ENCODE data around the gene GABRP.
"Not testable (repeated sequence)": the region's sequence is repeated elsewhere in the genome, so short reads cannot be mapped to it uniquely, and the experiment has no call there.

The GABRP gene

GRCh38 chr5:170783498-170784247 is at the start of gene GABRP:
Gene GABRP (plus strand): TSS chr5:170783725. CDS start chr5:170788616, 4,891 bp downstream.
- DNase-seq (ENCODE audit: low read depth): no peak

- no peak for DNase-seq (ENCODE audit: low read depth)
Observed at GRCh38 chr5:170736966-170737365, 46.6 kb upstream of the GABRP start.

GRCh38 chr5:170737591-170737990 is 45.9 kb upstream of the GABRP start:
- DNase-seq (ENCODE audit: low read depth): no peak

- DNase-seq (ENCODE audit: low read depth): no peak
Observed at GRCh38 chr5:170738840-170739239, 44.7 kb upstream of the GABRP start.

- no peak for DNase-seq (ENCODE audit: low read depth)
Observed at GRCh38 chr5:170739446-170739845, 44.1 kb upstream of the GABRP start.

GRCh38 chr5:170740551-170741205 is 42.8 kb upstream of the GABRP start:
- no peak for DNase-seq (ENCODE audit: low read depth)

- DNase-seq (ENCODE audit: low read depth): no peak
Observed at GRCh38 chr5:170741801-170742200, 41.7 kb upstream of the GABRP start.

GRCh38 chr5:170743876-170744212 is 39.7 kb upstream of the GABRP start:
- DNase-seq (ENCODE audit: low read depth): no peak

GRCh38 chr5:170745481-170746071 is 37.9 kb upstream of the GABRP start:
- no peak for DNase-seq (ENCODE audit: low read depth)

GRCh38 chr5:170746075-170746960 is 37.2 kb upstream of the GABRP start:
- DNase-seq (ENCODE audit: low read depth): no peak

- DNase-seq (ENCODE audit: low read depth): no peak
Observed at GRCh38 chr5:170746961-170747340, 36.6 kb upstream of the GABRP start.

GRCh38 chr5:170747357-170747756 is 36.2 kb upstream of the GABRP start:
- no peak for DNase-seq (ENCODE audit: low read depth)

- DNase-seq (ENCODE audit: low read depth): no peak
Observed at GRCh38 chr5:170747851-170748250, 35.7 kb upstream of the GABRP start.

- DNase-seq (ENCODE audit: low read depth): no peak
Observed at GRCh38 chr5:170748951-170749471, 34.5 kb upstream of the GABRP start.

- no peak for DNase-seq (ENCODE audit: low read depth)
Observed at GRCh38 chr5:170749911-170750431, 33.6 kb upstream of the GABRP start.

GRCh38 chr5:170750791-170751190 is 32.7 kb upstream of the GABRP start:
- DNase-seq (ENCODE audit: low read depth): no peak

GRCh38 chr5:170751631-170752030 is 31.9 kb upstream of the GABRP start:
- DNase-seq (ENCODE audit: low read depth): no peak

GRCh38 chr5:170752257-170753215 is 31.0 kb upstream of the GABRP start:
- no peak for DNase-seq (ENCODE audit: low read depth)

- no peak for DNase-seq (ENCODE audit: low read depth)
Observed at GRCh38 chr5:170753311-170753710, 30.2 kb upstream of the GABRP start.

- not testable (repeated sequence) for DNase-seq (ENCODE audit: low read depth)
Observed at GRCh38 chr5:170754508-170754907, 29.0 kb upstream of the GABRP start.

Data from stimulated activated CD8-positive, alpha-beta memory T cell treated with anti-CD3 and anti-CD28 coated beads, Interleukin-12 subunit alpha, Interleukin-12 subunit beta, amount 100 ng/mL, for 1 hour (primary cell).